ENCODE data around the gene RRBP1. TPM values are rescaled to one million over a fixed set of nuclear protein-coding genes. Genes with fewer than 3 reads are reported as not detected.

The RRBP1 gene
- total RNA-seq, 1 donor from 2014 or later, result 101 TPM

- Histone ChIP-seq H3K27ac (no peak overlapping the region), H3K36me3 (peaks cover 16 to 18% of the 10 kb centered on the region in 2 donors), H3K4me1 (peaks cover 7 to 23% of the 10 kb centered on the region in 2 donors), H3K27me3 (no peaks in the 10 kb centered on the region), H3K4me3 (no peak overlapping the region), H3K9me3 (no peaks in the 10 kb centered on the region)
- TF ChIP-seq, protein P1, sequence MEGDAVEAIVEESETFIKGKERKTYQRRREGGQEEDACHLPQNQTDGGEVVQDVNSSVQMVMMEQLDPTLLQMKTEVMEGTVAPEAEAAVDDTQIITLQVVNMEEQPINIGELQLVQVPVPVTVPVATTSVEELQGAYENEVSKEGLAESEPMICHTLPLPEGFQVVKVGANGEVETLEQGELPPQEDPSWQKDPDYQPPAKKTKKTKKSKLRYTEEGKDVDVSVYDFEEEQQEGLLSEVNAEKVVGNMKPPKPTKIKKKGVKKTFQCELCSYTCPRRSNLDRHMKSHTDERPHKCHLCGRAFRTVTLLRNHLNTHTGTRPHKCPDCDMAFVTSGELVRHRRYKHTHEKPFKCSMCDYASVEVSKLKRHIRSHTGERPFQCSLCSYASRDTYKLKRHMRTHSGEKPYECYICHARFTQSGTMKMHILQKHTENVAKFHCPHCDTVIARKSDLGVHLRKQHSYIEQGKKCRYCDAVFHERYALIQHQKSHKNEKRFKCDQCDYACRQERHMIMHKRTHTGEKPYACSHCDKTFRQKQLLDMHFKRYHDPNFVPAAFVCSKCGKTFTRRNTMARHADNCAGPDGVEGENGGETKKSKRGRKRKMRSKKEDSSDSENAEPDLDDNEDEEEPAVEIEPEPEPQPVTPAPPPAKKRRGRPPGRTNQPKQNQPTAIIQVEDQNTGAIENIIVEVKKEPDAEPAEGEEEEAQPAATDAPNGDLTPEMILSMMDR (IDR thresholded peaks at IDR 0.05), result no peak
- intact Hi-C loops (cut with DNase I), result no loop called here
- DNase-seq (ENCODE audit: low spot score in 2 of 2), result no peak
These were observed 24.8 kb downstream of the RRBP1 start for GRCh38 chr20:17657079-17657825.

GRCh38 chr20:17655865-17656479 lies 26.1 kb downstream of the RRBP1 start:
- Histone ChIP-seq H3K36me3 (peaks cover 16 to 18% of the 10 kb centered on the region in 2 donors), H3K4me3 (no peak overlapping the region), H3K27me3 (no peaks in the 10 kb centered on the region), H3K9me3 (no peaks in the 10 kb centered on the region), H3K4me1 (peaks cover 2 to 24% of the 10 kb centered on the region in 2 donors), H3K27ac (peak overlapping the region in 1 of 2 donors; percentile 9)
- TF ChIP-seq, protein P1 (IDR thresholded peaks at IDR 0.05), result no peak
- intact Hi-C loops (cut with DNase I), result no loop called here
- no peak for DNase-seq (ENCODE audit: low spot score in 2 of 2)

GRCh38 chr20:17655286-17655651 lies 26.8 kb downstream of the RRBP1 start:
- no peaks in the 10 kb centered on the region for H3K9me3 ChIP-seq
- no peak overlapping the region for H3K27ac ChIP-seq
- peaks cover 2 to 23% of the 10 kb centered on the region in 2 donors for H3K4me1 ChIP-seq
- intact Hi-C loops (cut with DNase I), result no loop called here
- TF ChIP-seq, protein P1 (IDR thresholded peaks at IDR 0.05), result no peak
- no peaks in the 10 kb centered on the region for H3K27me3 ChIP-seq
- DNase-seq (ENCODE audit: low spot score in 2 of 2), result no peak
- H3K36me3 ChIP-seq, result peaks cover 16 to 18% of the 10 kb centered on the region in 2 donors
- H3K4me3 ChIP-seq, result no peak overlapping the region

DNA sequence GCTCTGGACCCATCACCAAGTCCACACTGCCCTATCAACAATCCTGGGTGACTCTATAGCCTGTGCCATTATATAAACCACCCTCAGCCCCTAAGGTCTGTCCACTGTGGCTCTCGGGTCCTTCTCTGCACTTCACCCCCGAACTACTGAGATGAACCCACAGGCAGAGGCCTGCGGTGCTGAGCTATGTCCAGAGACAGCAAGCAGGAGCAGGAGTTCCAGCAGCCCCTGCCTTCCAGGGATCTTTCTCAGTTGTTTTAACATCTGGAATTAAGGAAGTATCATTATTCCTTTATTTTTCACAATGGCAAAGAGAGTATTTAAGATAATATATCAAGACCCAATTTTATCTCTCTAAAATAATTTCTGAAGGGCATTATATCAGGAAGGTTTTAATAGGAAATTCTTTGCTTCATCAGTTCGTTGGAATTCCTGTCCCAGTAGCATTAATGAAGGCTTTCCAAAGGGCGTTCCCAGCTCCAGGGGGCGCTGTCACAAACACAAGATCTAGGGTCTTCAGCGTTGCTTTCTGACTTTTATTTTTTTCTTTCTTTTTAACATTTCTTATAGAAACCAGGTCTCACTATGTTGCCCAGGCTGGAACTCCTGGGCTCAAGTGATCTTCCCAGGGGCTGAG lies 27.3 kb downstream of the RRBP1 start:
- H3K9me3 ChIP-seq, result no peaks in the 10 kb centered on the region
- H3K4me1 ChIP-seq, result peaks cover 2 to 28% of the 10 kb centered on the region in 2 donors
- peaks cover 12 to 15% of the 10 kb centered on the region in 2 donors for H3K36me3 ChIP-seq
- H3K27me3 ChIP-seq, result no peaks in the 10 kb centered on the region
- no peak overlapping the region for H3K4me3 ChIP-seq
- TF ChIP-seq, protein P1 (IDR thresholded peaks at IDR 0.05), result peak in 2 of 3 experiments; percentile 38 to 54
- intact Hi-C loops (cut with DNase I), result no loop called here
- peak overlapping the region in 1 of 2 donors; percentile 33 for H3K27ac ChIP-seq
- no peak for DNase-seq (ENCODE audit: low spot score in 2 of 2)

- H3K36me3 ChIP-seq, result peaks cover 9 to 11% of the 10 kb centered on the region in 2 donors
- no peaks in the 10 kb centered on the region for H3K27me3 ChIP-seq
- no peak for DNase-seq (ENCODE audit: low spot score in 2 of 2)
- H3K9me3 ChIP-seq, result no peaks in the 10 kb centered on the region
- peaks cover 2 to 32% of the 10 kb centered on the region in 2 donors for H3K4me1 ChIP-seq
- peak overlapping the region in 1 of 2 donors; percentile 33 for H3K27ac ChIP-seq
- no peak overlapping the region for H3K4me3 ChIP-seq
- intact Hi-C loops (cut with DNase I), result no loop called here
- TF ChIP-seq, protein P1 (IDR thresholded peaks at IDR 0.05), result no peak
These were observed 28.0 kb downstream of the RRBP1 start for GRCh38 chr20:17653835-17654648.
